ENCODE data around the gene SOX9. TPM values are rescaled to one million over a fixed set of nuclear protein-coding genes. Genes with fewer than 3 reads are reported as not detected.

The SOX9 gene
- total RNA-seq, 3 donors from 2014 or later: 3.0 to 47.7 (median 15.7) TPM

- no peak for TF ChIP-seq CTCF (IDR thresholded peaks at IDR 0.05)
- TF ChIP-seq POLR2A (IDR thresholded peaks at IDR 0.05): no peak
- TF ChIP-seq POLR2AphosphoS5 (IDR thresholded peaks at IDR 0.05): no peak
- Histone ChIP-seq H3K9me3 (no peaks in the 10 kb centered on the region), H3K4me3 (no peak overlapping the region), H3K36me3 (no peaks in the 10 kb centered on the region), H3K27ac (no peak overlapping the region), H3K27me3 (no peaks in the 10 kb centered on the region), H3K4me1 (no peaks in the 10 kb centered on the region)
- DNase-seq (ENCODE audit: low spot score in 2 of 2): no peak
- intact Hi-C loops (cut with DNase I; ENCODE audit: low total_unique reads): no loop called here
Observed at GRCh38 chr17:72093707-72094106, 27.1 kb upstream of the SOX9 start.

GRCh38 chr17:72095316-72095715 is 25.5 kb upstream of the SOX9 start:
- Histone ChIP-seq H3K9me3 (no peaks in the 10 kb centered on the region), H3K4me1 (no peaks in the 10 kb centered on the region), H3K27me3 (no peaks in the 10 kb centered on the region), H3K36me3 (no peaks in the 10 kb centered on the region), H3K27ac (no peak overlapping the region), H3K4me3 (no peak overlapping the region)
- DNase-seq (ENCODE audit: low spot score in 2 of 2): no peak
- intact Hi-C loops (cut with DNase I; ENCODE audit: low total_unique reads): no loop called here
- no peak for TF ChIP-seq POLR2A (IDR thresholded peaks at IDR 0.05)
- TF ChIP-seq POLR2AphosphoS5 (IDR thresholded peaks at IDR 0.05): no peak
- TF ChIP-seq CTCF (IDR thresholded peaks at IDR 0.05): no peak

- intact Hi-C loops (cut with DNase I; ENCODE audit: low total_unique reads): no loop called here
- Histone ChIP-seq H3K9me3 (no peaks in the 10 kb centered on the region), H3K4me1 (no peaks in the 10 kb centered on the region), H3K27me3 (no peaks in the 10 kb centered on the region), H3K4me3 (no peak overlapping the region), H3K27ac (no peak overlapping the region), H3K36me3 (no peaks in the 10 kb centered on the region)
- no peak for DNase-seq (ENCODE audit: low spot score in 2 of 2)
- TF ChIP-seq CTCF (IDR thresholded peaks at IDR 0.05): no peak
Observed at GRCh38 chr17:72097144-72097543, 23.7 kb upstream of the SOX9 start.

GRCh38 chr17:72099919-72100318 is 20.9 kb upstream of the SOX9 start:
- intact Hi-C loops (cut with DNase I; ENCODE audit: low total_unique reads): no loop called here
- Histone ChIP-seq H3K4me1 (no peaks in the 10 kb centered on the region), H3K36me3 (no peaks in the 10 kb centered on the region), H3K27ac (no peak overlapping the region), H3K9me3 (no peaks in the 10 kb centered on the region), H3K27me3 (no peaks in the 10 kb centered on the region), H3K4me3 (no peak overlapping the region)
- DNase-seq (ENCODE audit: low spot score in 2 of 2): no peak
- TF ChIP-seq POLR2A (IDR thresholded peaks at IDR 0.05) (no peak), POLR2AphosphoS5 (IDR thresholded peaks at IDR 0.05) (no peak), CTCF (IDR thresholded peaks at IDR 0.05) (no peak)

GRCh38 chr17:72100470-72100869 is 20.4 kb upstream of the SOX9 start:
- Histone ChIP-seq H3K36me3 (no peaks in the 10 kb centered on the region), H3K27ac (no peak overlapping the region), H3K27me3 (no peaks in the 10 kb centered on the region), H3K4me3 (no peak overlapping the region), H3K4me1 (no peaks in the 10 kb centered on the region), H3K9me3 (no peaks in the 10 kb centered on the region)
- no peak for DNase-seq (ENCODE audit: low spot score in 2 of 2)
- intact Hi-C loops (cut with DNase I; ENCODE audit: low total_unique reads): no loop called here
- TF ChIP-seq CTCF (IDR thresholded peaks at IDR 0.05) (no peak), POLR2AphosphoS5 (IDR thresholded peaks at IDR 0.05) (no peak)

Measured in breast epithelium (tissue), 4 donors.